NCI-H187 treated with DMSO at 0.1 percent for 48 hours (cell line): ENCODE measurements around the gene ADAMTS5.

Experiments used
- DNase-seq: peaks from one replicate; lab custom pipeline; 2025; lab: John Stamatoyannopoulos, UW

The ADAMTS5 gene

GRCh38 chr21:26967062-26967913 lies at the start of gene ADAMTS5:
TSS of gene ADAMTS5 (minus strand) at chr21:26967088. CDS start at chr21:26966391, 697 bp downstream.
- no peak for DNase-seq

GRCh38 chr21:27001526-27001925 lies 34.6 kb upstream of the ADAMTS5 start:
- DNase-seq: no peak

DNA sequence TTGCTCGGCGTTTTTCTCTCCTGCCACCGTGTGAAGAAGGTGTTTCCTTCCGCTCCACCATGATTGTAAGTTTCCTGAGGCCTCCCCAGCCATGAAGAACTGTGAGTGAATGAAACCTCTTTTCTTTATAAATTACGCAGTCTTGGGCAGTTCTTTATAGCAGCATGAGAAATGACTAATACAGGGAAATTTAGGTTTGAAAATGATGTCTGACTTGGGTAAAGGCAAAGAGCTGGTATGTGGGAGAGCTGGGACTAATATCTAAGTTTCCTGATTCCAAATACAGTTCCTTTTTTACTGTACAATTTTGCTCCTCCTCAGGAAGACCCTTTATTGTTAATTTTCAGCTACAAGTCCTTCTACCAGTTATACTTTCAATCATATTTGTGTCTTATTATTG lies 16.7 kb upstream of the ADAMTS5 start:
- DNase-seq: no peak

GRCh38 chr21:26982767-26983166 lies 15.9 kb upstream of the ADAMTS5 start:
- DNase-seq: no peak

- no peak for DNase-seq
Observed at GRCh38 chr21:26977746-26978145, 10.9 kb upstream of the ADAMTS5 start.

GRCh38 chr21:26973226-26973625 lies 6.3 kb upstream of the ADAMTS5 start:
- no peak for DNase-seq

DNA sequence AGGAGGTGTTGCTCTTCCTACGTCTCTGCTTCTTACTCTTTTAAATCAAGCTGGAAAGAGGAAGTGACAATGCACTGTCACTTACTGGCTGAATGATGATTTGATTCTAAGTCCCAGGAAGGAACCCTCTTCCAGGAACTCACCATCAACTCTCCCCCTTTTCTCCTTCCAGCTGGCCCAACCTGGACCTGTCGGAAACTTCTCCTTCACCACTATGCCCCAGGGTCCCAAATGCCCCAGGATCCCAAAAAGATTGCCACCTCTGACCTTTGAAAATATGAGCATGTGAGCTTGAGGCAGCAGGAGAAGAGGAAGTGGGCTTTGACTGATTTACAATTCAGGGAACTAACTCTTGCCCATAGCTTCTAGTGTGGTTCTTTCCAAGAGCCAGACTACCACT lies 5.3 kb upstream of the ADAMTS5 start:
- DNase-seq: no peak

- DNase-seq: no peak
Observed at GRCh38 chr21:26969971-26970725, 3.3 kb upstream of the ADAMTS5 start.

GRCh38 chr21:26966649-26967061 lies 233 bp downstream of the ADAMTS5 start:
- no peak for DNase-seq

DNA sequence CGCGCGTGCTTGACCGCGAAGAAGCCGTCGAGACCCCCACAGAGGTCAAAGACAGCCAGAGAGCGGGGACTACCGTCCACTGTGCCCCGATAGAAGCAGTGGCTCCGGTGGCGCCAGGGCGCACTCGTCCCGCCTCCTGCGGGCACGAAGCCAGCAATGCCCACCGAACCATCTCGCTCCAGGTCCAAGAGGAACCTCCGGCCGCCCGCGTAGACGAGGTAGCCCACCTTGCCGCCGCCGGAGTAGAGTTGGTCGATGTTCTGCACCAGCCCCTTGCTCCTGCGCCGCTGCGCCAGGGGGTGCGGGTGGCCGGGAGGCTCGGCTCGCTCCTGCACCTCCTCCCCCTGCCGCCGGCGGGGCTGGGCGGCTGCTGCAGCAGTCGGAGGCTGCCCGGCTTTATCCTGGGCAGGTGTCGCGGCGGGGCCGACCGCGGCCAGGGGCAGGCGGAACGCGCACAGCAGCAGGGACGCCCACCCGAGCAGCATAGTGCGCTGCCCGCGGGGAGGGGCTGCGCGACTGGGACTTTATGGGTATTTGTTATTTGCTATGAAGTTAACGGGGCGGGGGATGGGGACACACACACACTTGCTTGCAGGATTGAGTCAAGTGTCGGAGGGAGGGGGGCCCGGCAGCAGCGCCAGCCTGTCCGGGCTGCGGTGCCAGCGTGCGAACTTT lies 844 bp downstream of the ADAMTS5 start:
- DNase-seq: no peak

DNA sequence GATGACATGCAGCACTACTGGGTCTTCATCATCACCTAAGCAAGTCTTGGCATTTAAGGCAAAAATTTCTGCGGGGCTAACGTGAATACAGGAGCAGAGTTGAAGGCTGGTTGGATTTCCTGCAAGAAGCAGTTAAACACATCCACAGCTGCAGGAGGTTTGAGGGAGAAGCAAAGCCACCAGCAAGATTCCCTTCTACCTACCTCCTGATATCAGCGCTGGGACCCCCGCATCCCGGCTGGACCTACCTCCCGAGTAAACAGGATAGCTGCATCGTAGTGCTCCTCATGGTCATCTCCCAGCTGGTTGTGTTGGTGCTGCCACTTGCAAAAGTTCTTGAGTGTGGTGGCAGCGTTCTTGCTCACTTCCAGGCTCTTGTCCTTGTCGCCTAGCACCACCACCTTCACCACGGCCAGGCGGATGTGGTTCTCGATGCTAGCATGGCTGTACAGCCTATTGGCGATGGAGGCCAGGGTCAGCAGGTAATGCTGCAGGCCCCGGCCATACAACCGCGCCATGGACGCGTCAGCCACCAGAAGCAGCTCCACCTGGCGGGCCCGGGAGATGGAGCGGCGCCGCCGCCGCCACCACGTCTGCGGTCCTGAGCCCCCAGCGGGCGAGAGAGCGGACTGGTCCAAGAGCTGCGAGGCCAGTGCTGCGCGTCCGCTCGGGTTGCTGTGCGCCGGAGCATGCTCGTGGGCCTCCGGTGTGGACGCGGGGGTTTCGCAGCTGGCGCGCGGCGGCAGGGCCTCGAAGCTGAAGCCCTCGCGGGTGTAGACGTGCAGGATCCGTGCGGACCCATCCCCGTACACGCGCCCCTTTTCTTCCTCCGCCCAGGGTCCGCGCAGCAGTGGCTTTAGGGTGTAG lies 1.6 kb downstream of the ADAMTS5 start:
- no peak for DNase-seq

GRCh38 chr21:26964170-26964778 lies 2.6 kb downstream of the ADAMTS5 start:
- no peak for DNase-seq

DNA sequence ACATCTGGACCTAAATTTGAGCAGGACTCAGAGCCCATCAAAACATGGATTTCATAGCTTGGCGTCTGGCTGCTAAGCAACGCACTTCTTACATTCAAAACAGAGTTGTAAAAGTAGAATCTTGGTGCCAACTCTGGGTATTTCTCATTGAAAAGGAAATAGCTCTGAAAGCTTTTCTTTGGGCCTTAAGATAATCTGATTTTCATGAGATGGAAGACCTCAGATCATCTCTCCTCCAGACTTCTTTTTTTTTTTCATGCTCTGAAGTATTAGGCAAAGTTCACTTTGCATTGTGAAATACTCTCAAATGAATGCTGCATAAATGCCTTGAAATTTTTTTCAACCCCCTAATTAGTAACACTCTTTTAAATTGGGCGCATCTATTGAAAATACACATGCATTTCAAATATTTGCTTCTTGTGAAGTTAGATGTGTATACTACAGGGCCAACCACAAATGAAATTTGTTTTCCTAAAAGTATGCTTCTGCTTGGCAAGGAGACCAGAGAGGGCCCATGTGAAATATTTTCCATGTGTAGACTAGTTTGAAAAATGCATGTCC lies 4.2 kb downstream of the ADAMTS5 start:
- DNase-seq: no peak

DNA sequence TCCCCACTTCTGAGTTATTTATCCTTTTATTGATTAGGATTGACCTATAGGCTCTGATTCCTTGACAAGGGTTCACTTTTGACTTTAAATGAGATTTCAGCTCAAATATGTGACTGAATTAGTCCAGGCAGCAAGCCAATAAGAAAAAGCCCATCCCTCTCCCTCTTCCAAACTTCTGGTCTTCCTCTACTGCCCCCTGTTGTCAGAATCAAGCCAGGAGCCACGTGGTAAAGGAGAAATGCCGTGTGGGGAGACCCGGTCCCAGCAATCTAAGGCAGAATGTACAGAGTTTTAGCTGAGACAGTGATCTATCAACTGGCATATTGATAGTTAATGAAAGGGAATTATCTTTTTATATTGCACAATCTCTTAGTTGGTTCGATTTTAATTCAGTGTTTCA lies 5.2 kb downstream of the ADAMTS5 start:
- no peak for DNase-seq

GRCh38 chr21:26958788-26959187 lies 8.1 kb downstream of the ADAMTS5 start:
- no peak for DNase-seq

DNA sequence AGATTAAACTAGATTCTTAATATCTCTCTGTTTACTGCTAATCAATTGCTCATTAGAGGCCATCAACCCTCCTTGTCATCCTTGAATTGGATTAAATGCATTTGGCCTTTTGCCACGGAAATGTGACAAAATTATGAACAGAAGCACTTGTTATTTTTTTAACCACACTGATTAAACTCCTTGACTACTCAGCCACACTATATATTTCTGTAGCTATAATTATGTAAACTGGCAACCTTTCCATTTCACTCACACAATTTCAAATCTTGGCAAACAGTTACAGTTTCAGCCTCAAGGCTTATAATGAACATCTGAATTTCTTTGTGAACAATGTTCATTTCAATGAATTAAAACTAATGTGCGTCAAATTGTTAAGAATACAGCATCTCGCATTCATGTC lies 10.1 kb downstream of the ADAMTS5 start:
- no peak for DNase-seq

GRCh38 chr21:26956216-26956615 lies 10.7 kb downstream of the ADAMTS5 start:
- no peak for DNase-seq

DNA sequence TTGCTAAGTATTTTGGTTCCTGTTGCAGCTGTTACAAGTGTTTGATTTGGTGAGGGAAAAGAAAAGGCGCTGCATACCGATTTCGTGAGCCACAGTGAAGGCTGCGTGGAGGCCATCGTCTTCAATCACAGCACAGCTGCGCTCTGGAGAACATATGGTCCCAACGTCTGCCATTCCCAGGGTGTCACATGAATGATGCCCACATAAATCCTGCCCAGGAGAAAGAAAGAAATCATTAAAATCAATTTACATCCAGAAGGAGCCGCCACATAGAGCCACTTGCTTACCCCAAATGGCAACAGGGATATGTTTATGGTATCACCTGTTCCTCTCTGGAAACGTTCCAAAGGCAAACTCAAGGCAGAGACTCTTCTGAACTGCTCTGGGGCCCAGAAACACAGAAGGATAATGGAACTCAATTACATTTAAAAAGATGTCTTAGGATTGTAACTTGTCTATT lies 12.2 kb downstream of the ADAMTS5 start:
- no peak for DNase-seq

DNA sequence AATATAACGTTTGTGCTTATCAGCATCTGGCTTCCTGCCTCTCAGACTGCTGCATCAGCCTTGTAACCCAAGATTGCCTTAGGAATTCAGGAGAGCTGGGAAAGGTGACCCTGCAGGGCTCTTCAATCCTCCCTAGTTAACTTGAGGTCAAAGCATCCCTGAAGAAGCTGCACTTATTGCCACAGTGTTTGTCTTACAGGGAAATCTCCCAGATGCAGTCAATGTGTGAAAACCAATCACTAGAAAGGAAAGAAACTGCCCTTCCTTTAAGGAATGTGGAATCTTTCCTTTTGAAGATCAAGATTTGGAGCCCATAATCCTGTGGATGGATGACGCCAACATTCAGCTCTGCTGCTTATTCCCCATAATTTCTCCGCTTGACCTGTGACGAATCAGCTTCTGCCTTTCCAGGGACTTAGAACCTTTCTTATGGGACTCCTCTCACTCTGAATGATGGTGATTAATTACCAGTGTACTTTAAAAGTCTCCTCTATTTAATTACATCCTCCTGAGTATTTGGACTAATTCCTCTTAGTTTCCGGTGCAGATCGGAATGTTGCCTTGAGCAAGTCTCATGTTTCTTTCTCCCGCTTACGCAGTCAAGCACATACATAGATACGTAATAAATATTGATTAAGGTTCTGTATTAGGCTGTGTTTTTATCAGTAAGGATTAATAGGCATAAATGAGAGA lies 14.4 kb downstream of the ADAMTS5 start:
- no peak for DNase-seq

- no peak for DNase-seq
Observed at GRCh38 chr21:26949830-26950229, 17.1 kb downstream of the ADAMTS5 start.
